ENCODE measurements around the gene MAP3K21. TPM values are rescaled to one million over a fixed set of nuclear protein-coding genes. Genes with fewer than 3 reads are reported as not detected.

The MAP3K21 gene
- total RNA-seq = 1.1 and 1.5 TPM in 2 replicates

DNA sequence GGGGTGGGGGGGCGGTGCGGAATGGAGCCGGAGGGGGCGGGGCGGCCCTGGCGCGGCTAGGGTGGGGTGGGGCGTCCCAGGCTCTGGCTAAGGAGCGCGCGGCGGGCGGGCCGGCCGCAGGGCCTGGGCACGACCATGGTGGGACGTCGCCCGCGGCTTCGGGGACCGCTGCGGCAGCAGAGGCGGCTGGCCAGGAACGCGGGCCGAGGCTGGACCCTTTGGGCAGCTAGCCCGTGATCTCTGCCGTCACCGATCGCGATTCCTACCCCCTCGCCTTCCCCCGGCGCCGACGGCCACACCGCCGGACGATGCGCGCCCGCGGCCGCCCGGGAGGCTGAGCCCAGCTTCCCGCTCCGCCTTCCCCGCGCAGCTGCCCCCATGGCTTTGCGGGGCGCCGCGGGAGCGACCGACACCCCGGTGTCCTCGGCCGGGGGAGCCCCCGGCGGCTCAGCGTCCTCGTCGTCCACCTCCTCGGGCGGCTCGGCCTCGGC lies at the start of gene MAP3K21:
MAP3K21 (plus strand) TSS at position 74 of the 491 bp plus-strand sequence; CDS start at position 379, 305 bp downstream.

DNA sequence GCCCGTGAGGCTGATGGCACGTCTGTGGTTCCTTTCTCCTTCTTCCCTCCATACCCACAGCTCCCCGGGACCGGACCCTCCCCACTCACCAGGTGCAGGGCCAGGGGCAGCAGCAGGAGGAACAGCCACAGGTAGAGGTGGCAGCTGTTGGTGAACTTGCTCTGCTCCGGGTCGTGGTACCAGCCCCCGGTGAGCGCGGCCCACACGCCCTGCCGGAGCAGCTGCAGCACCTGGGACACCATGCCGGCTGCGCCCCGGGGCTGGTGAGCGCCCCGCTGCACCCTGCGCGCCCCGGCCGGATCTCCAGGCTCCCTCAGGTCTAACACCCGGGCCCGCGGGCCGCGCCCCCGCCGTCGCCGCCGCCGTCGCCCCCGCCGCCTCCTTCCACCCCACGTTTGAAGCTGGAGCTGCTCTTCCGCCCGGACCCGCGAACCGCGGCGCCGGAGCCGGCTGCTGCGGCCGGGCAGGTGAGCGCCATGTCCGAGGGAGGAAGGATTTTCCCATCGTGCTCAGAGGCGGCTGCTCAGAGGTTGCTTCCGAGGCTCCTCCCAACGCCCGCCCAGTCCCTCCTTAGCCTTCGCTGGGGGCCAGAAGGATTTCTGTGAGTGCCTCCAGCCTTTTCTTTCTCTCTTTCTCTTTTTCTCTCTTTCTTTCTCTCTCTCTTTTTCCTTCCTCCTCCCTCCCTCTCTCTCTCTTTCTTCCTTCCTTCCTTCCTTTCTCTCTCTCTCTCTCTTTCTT lies 32.1 kb upstream of the MAP3K21 start, which contains the start of gene PCNX2:
PCNX2 (minus strand) TSS at position 489 of the 738 bp plus-strand sequence; CDS start at position 242, 247 bp downstream.

Other genes with a start within 250 kb of the MAP3K21 start
- gene PCNX2, start 32.0 kb upstream of the MAP3K21 start, total RNA-seq = 25.4 and 43.5 TPM in 2 replicates

All from placental pericyte (primary cell).